Heart right ventricle (tissue), 16 donors: Measurements from ENCODE around the gene ZNF662. TPM values are rescaled to one million over a fixed set of nuclear protein-coding genes. Genes with fewer than 3 reads are reported as not detected.

Experiments used
- ATAC-seq, 8 donors: fragments of 200-7000 bp; cut with Tn5 transposase; one replicate each; pipeline ENCODE4 v1.9.1; 2020; ENCODE audit warnings: mild to moderate bottlenecking in 8 of 8, moderate library complexity in 8 of 8, moderate number of reproducible peaks in 1 of 8
- DNase-seq, 2 donors: peaks; one replicate each; pipeline ENCODE4 v3.0.0-alpha.2; 2020
- H3K27ac ChIP-seq, 10 donors: fragments of 200-600 bp; sonication (generic) in 2 of 10; one replicate each; pipeline versions ENCODE4 v1.5.0 to v1.8.0; 2020 to 2022; ENCODE audit warnings: mild to moderate bottlenecking in 3 of 10
- H3K27me3 ChIP-seq, 7 donors: fragments of 200-600 bp; one replicate each; pipeline ENCODE4 v1.8.0; 2021 to 2022; ENCODE audit warnings: mild to moderate bottlenecking in 2 of 7
- H3K36me3 ChIP-seq, 9 donors: fragments of 200-600 bp; sonication (generic) in 1 of 9; one replicate each; pipeline versions ENCODE4 v1.5.0 to v1.8.0; 2020 to 2022; ENCODE audit warnings: mild to moderate bottlenecking in 2 of 9
- H3K4me1 ChIP-seq, 9 donors: fragments of 200-600 bp; sonication (generic) in 1 of 9; one replicate each; pipeline versions ENCODE4 v1.5.0 to v1.8.0; 2020 to 2022; ENCODE audit warnings: mild to moderate bottlenecking in 4 of 9
- H3K4me3 ChIP-seq, 10 donors: fragments of 200-600 bp; sonication (generic) in 2 of 10; one replicate each; pipeline versions ENCODE4 v1.5.0 to v1.8.0; 2020 to 2022; ENCODE audit warnings: mild to moderate bottlenecking in 7 of 10, moderate library complexity in 2 of 10
- H3K9me3 ChIP-seq, 11 donors: fragments of 200-600 bp in 10 of 11; sonication (generic) in 2 of 11; one replicate each; pipeline versions ENCODE4 v1.5.0 to v1.8.0; 2013 to 2022; ENCODE audit warnings: mild to moderate bottlenecking in 2 of 11, control low read depth in 1 of 11, moderate library complexity in 1 of 11
- CTCF ChIP-seq, 9 donors: fragments of 200-600 bp; sonication (generic) in 2 of 9; IDR thresholded peaks; one replicate each; pipeline versions ENCODE4 v1.5.0 to v1.8.0; 2021 to 2022; ENCODE audit warnings: antibody characterized with exemption in 9 of 9, mild to moderate bottlenecking in 5 of 9, moderate library complexity in 1 of 9
- WGBS, 2 donors: extraction: QIAGEN DNeasy Blood & Tissue Kit; methylation state at CpG; one replicate each; pipeline ENCODE4 v1.1.7; 2013; ENCODE audit warnings: inconsistent platforms in 1 of 2; 5-methylcytosine and 5-hydroxymethylcytosine counted together
- intact Hi-C, 10 donors: fragments of 100-400 bp; cut with DNase I; formaldehyde crosslinking; loops; one replicate each; pipeline versions ENCODE4 v1.11.1 to v1.14.2; 2022
- polyA plus RNA-seq, 2 donors: library from polyadenylated mRNA; stranded (reverse); fragments of 200-250 nt; gene quantifications; one replicate each; pipeline ENCODE4 v1.2.3, GENCODE V29; 2013
- total RNA-seq, 10 donors: library from RNA; stranded (reverse); fragmentation: NEBNext Ultra II Directional in 3 of 10; extraction: Animal tissue kit (Norgen Biotek cat#: 25700) in 3 of 10; gene quantifications; one replicate each; pipeline versions ENCODE4 v1.2.1 to v1.2.4, GENCODE V29; 2021 to 2023
- donor health status: Arrhythmogenic right ventricular cardiomyopathy.
- donor health status: ischemic (EF 13 %, LVEDD 7.1; RV severe dilation, severe dysfunction).
- donor health status: healthy with polysubstance abuse.
- donor health status: DM: no; HTN: yes; CAD: no.
- donor health status: DM: no; HTN: no; CAD: no.
- donor health status: ischemic (EF 25% LVEDD 6.9; RV normal size, moderate dysfunction).
- donor health status: ischemic (EF 25% LVEDD 5.7; RV mildly dilated, moderate dysfunction).
- donor health status: healthy.
- donor health status: DM: yes; HTN: yes; CAD: no.
- donor health status: Ischemic cardiomyopathy.
- donor health status: ischemic (EF 35%, LVEDD 5.7; RV mildly dilated, moderate dysfunction).
- donor health status: nonischemic (EF 11% LVEDD 7.7; RV severe dilation, severe dysfunction).
- donor health status: DM: yes; HTN: yes; CAD: no.
- donor health status: PGD.
- donor health status: ischemic (EF 29% LVEDD 5.4; RV normal size, mild dysfunction).
- donor health status: nonischemic (EF 23%, LVEDD 6.1; RV moderate dilation, normal function).

ZNF662 gene
- total and polyA plus RNA-seq, 12 donors, result 0.91 to 6.9 (median 5.2) TPM

GRCh38 chr3:42964266-42964665 is 58.3 kb downstream of the ZNF662 start:
- Histone ChIP-seq H3K9me3 (no peaks in the 10 kb centered on the region), H3K4me3 (no peak overlapping the region), H3K36me3 (no peaks in the 10 kb centered on the region), H3K27me3 (peaks cover 0 to 3% (median 0%) of the 10 kb centered on the region in 7 donors), H3K4me1 (no peaks in the 10 kb centered on the region), H3K27ac (no peak overlapping the region)
- intact Hi-C loops, result loop anchor here in 8 of 10 donors (2.0 to 10.0 kb wide), 5 partner anchors 188 to 1231 kb away; no protein-coding TSS in a partner anchor
- TF ChIP-seq CTCF (IDR thresholded peaks at IDR 0.05), result no peak
- WGBS, 2 donors, result 87 to 96% methylated on average over 4 of the region's 4 CpGs
- ATAC-seq, result no peak
- no peak for DNase-seq

Other genes with a start within 250 kb of the ZNF662 start
- 1 to 10 TPM in 3 of 10 donors, under 1 TPM in 7; 0.26 to 1.6 (median 0.85) TPM for gene KLHL40, start 220.6 kb upstream of the ZNF662 start, total RNA-seq
- gene KLHL40, start 220.6 kb upstream of the ZNF662 start, polyA plus RNA-seq, result 1 to 10 TPM in 1 of 2 donors, under 1 TPM in 1; 0.51 to 8.3 TPM
- gene HHATL, start 203.3 kb upstream of the ZNF662 start, total RNA-seq, result 100 to 1,000 TPM; 390 to 998 (median 624) TPM
- gene HHATL, start 203.3 kb upstream of the ZNF662 start, polyA plus RNA-seq, result 1,000 to 10,000 TPM in 1 of 2 donors, 100 to 1,000 TPM in 1; 332 to 2,035 TPM
- gene CCDC13, start 132.9 kb upstream of the ZNF662 start, total RNA-seq, result 1 to 10 TPM in 2 of 10 donors, under 1 TPM in 6, not detected in 2; 0.16 to 1.2 (median 0.62) TPM
- under 1 TPM; 0.44 to 0.52 TPM for gene CCDC13, start 132.9 kb upstream of the ZNF662 start, polyA plus RNA-seq
- 100 to 1,000 TPM; 276 to 397 (median 331) TPM for gene HIGD1A, start 101.7 kb upstream of the ZNF662 start, total RNA-seq
- gene HIGD1A, start 101.7 kb upstream of the ZNF662 start, polyA plus RNA-seq, result 100 to 1,000 TPM; 179 to 399 TPM
- gene ACKR2, start 96.7 kb upstream of the ZNF662 start, total RNA-seq, result 1 to 10 TPM in 8 of 10 donors, under 1 TPM in 2; 0.93 to 2.1 (median 1.2) TPM
- gene ACKR2, start 96.7 kb upstream of the ZNF662 start, polyA plus RNA-seq, result under 1 TPM; 0.15 to 0.25 TPM
- not detected for gene CYP8B1, start 30.3 kb upstream of the ZNF662 start, total RNA-seq
- not detected for gene CYP8B1, start 30.3 kb upstream of the ZNF662 start, polyA plus RNA-seq
- 1 to 10 TPM in 3 of 10 donors, under 1 TPM in 7; 0.28 to 1.5 (median 0.66) TPM for gene GASK1A, start 73.2 kb downstream of the ZNF662 start, total RNA-seq
- under 1 TPM; 0.48 to 0.59 TPM for gene GASK1A, start 73.2 kb downstream of the ZNF662 start, polyA plus RNA-seq
- 10 to 100 TPM; 12.8 to 29.4 (median 17.6) TPM for gene POMGNT2, start 199.9 kb downstream of the ZNF662 start, total RNA-seq
- gene POMGNT2, start 199.9 kb downstream of the ZNF662 start, polyA plus RNA-seq, result 10 to 100 TPM in 1 of 2 donors, 1 to 10 TPM in 1; 7.1 to 16.8 TPM